HepG2 (cell line): Measurements from ENCODE around the gene GFPT2.

Experiments
- CEBPB ChIP-seq: IDR thresholded peaks from 2 replicates; pipeline ENCODE4 v1.6.1; 2011; ENCODE audit warnings: low read depth, low read length, improper control_type of control experiment, borderline replicate concordance
- CTCF ChIP-seq: sonication (generic); formaldehyde crosslinking; IDR thresholded peaks from 2 replicates; pipeline ENCODE4 v1.5.0; 2020; ENCODE audit warnings: mild to moderate bottlenecking, missing genetic modification reagents, moderate library complexity
- GTF3A ChIP-seq: sonication (generic); formaldehyde crosslinking; conservative IDR thresholded peaks from 2 replicates; pipeline ENCODE4 v1.4.0; 2020; ENCODE audit warnings: mild to moderate bottlenecking, missing genetic modification reagents
- MBNL3 ChIP-seq: fragments of 250-450 bp; sonication (Bioruptor Pico); conservative IDR thresholded peaks from 2 replicates; pipeline ENCODE4 v1.8.0; 2022; ENCODE audit warnings: mild to moderate bottlenecking, inconsistent platforms
- RBM39 ChIP-seq: fragments of 200-400 bp; formaldehyde crosslinking; IDR thresholded peaks from one replicate; pipeline ENCODE4 v1.6.1; 2018; ENCODE audit warnings: antibody characterized with exemption, mild to moderate bottlenecking, low read depth, low read length; ENCODE audit not compliant: poor library complexity, severe bottlenecking
- TBL1XR1 ChIP-seq: fragments of 150-350 bp; IDR thresholded peaks from 2 replicates; pipeline ENCODE4 v1.6.1; 2014; ENCODE audit warnings: borderline replicate concordance, low read length; ENCODE audit not compliant: partially characterized antibody

- TF ChIP-seq CTCF (CRISPR knock-in tag) (no peak), CEBPB (no peak), MBNL3 (CRISPR knock-in tag) (no peak), RBM39 (no peak), TBL1XR1 (no peak), GTF3A (CRISPR knock-in tag) (no peak)
Observed at GRCh38 chr5:180380441-180380840, 27.3 kb upstream of the GFPT2 start.
